ENCODE results near the gene LRPAP1.

LRPAP1 gene

DNA sequence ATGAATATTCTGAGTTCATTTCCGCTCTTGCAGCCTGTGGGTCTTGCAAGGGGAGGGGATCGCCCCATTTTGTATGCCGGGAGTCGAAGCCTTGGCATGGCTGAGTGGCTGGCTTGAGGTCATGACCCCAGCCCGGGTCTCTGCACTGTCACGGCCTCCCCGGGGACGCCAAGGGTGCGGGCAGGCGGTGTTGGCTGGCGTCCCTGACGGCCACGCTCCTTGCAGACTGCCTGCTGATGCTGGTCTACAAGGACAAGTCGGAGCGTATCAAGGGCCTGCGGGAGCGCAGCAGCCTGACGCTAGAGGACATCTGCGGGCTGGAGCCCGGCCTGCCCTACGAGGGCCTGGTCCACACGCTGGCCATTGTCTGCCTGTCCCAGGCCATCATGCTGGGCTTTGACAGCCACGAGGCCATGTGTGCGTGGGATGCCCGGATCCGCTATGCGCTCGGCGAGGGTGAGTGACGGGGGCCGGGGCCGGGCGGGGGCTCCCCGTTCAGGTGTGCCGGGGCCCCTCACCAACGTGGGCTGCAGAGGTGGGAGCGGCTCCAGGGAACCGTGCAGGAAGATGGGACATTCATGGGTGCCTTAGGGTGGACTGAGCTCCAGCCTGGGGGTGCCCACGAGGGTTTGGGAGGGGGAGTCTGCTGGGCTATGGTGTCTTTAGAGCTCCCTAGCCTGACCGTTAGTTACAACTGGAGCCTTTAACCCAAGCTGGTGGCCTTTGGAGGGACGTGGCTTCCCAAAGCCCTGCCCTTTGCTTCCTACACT lies 58.9 kb downstream of the LRPAP1 start:
- DNase-seq (ENCODE audit: low read depth) = no peak

- no peak for DNase-seq (ENCODE audit: low read depth)
Observed at GRCh38 chr4:3472411-3473141, 59.6 kb downstream of the LRPAP1 start.

DNA sequence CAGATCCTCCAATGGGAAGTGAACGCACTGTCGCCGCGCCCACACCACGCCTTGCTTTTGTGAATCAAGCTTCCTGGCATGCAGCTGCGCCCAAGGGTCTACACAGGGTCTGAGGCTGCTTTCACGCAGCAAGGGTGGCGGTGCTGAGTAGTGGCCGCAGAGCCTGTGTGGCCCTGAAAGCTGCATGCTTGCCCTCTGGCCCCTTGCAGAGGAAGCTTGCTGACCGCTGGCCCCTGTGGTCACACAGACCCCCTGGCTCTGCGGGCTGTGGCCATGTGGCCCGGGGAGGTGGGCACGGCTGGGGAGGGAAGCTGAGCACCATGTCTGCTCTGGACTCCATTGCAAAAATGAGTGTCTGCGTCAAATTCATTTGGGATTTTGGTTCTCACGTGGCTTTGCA lies 60.3 kb downstream of the LRPAP1 start:
- DNase-seq (ENCODE audit: low read depth) = no peak

GRCh38 chr4:3471098-3471760 lies 61.0 kb downstream of the LRPAP1 start:
- no peak for DNase-seq (ENCODE audit: low read depth)

DNA sequence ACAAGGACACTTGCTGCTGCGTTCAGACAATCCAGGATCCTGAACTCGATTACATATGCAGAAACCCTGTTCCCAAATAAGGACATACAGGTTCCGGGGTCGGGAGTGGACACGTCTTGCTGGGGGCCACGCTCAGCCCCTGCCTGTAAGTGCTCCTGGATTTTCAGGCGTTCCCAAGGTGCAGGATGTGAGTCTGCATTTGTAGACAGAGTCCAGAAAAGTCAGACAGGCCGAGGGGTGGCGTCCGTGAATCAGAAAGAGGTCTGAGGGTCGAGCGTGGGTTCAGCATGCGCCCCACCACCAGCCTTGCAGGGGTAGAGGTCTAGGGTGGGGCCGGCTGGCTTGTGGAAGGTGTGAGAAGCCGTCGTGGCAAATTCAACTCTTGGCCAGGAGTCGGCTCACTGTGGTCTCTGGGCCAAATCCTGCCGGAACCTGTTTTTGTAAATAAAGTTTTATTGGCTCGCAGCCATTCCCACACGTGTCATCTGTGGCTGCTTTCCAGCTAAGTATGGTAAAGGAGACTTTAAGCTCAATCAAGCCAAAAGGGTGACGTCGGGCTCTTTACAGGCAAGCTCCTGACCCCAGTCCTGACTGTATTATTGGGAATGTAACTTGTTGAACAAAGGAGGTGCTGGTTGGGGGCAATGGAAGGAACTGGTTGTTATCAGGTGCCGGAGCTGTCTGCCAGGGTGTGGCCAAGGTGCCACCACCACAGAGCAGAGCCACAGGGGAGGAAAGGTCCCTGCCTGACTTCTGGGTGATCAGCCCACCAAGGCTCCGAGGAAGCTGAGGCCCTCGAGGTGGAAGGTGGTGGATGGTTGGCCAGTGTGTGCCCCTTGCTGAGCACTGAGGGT lies 61.8 kb downstream of the LRPAP1 start:
- no peak for DNase-seq (ENCODE audit: low read depth)

GRCh38 chr4:3469386-3470243 lies 62.6 kb downstream of the LRPAP1 start:
- no peak for DNase-seq (ENCODE audit: low read depth)

- DNase-seq (ENCODE audit: low read depth) = no peak
Observed at GRCh38 chr4:3468804-3469203, 63.4 kb downstream of the LRPAP1 start.

GRCh38 chr4:3468154-3468553 lies 64.1 kb downstream of the LRPAP1 start:
- DNase-seq (ENCODE audit: low read depth) = no peak

DNA sequence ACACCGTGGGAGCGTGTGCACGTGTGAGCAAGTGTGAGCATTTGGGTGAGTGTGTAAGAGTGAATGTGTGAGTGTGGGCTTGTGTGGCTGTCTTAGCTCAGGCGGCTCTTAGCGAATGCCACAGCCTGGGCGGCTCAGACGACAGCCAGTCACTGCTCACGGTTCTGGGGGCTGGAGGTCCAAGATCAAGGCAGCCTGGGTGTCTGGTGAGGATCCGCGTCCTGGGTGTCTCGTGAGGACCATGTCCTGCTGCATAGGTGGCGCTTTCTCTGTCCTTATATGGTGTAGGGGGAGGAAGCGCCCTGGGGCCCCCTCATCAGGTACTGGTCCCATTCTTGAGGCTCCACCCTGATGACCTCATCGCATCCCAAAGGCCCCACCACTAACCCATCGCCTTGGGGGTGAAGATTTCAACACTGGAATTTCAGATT lies 64.6 kb downstream of the LRPAP1 start:
- no peak for DNase-seq (ENCODE audit: low read depth)

DNA sequence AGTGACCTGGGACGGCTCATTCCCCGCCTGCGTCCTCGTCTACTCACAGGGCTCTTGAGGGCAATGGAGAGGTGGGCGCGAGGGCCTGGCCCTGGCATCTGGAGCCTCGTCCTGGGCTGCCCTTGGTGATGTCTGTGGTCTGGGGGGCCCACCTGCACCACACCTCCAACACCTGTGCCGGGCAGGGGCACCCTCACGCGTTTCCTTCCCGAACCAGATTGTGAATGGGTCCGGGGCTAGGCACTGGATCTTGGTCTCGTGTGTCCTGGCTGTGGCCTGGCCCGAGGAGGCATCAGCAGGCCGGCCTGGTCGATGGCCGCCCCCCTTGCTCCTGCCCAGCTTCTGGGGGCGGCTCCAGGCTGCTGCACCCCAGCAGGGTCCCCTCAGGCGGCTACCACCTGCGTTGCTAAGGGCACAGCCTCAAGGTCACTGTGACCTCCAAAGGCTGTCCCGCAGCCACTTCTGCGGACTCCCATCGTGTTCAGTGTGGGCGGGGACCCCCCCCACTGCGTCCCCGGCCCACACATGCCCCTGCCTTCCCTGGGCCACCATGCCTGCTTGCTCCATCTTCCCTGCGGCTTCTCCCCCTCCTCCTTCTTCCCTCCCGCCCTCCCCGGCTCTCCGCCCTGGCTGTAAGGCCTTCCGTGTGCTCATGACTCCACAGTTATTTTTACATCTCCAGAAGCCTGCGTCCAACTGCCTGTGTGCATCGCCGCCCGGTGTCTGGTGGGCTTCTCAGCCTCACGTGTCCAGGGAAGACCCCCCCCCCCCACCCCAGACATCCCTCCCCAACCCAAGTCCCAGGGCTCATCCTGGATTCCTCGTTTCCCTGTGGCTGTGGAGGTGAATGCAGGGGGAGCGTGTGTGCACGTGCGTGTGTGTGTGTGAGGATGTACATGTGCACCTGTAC lies 65.3 kb downstream of the LRPAP1 start:
- no peak for DNase-seq (ENCODE audit: low read depth)

DNA sequence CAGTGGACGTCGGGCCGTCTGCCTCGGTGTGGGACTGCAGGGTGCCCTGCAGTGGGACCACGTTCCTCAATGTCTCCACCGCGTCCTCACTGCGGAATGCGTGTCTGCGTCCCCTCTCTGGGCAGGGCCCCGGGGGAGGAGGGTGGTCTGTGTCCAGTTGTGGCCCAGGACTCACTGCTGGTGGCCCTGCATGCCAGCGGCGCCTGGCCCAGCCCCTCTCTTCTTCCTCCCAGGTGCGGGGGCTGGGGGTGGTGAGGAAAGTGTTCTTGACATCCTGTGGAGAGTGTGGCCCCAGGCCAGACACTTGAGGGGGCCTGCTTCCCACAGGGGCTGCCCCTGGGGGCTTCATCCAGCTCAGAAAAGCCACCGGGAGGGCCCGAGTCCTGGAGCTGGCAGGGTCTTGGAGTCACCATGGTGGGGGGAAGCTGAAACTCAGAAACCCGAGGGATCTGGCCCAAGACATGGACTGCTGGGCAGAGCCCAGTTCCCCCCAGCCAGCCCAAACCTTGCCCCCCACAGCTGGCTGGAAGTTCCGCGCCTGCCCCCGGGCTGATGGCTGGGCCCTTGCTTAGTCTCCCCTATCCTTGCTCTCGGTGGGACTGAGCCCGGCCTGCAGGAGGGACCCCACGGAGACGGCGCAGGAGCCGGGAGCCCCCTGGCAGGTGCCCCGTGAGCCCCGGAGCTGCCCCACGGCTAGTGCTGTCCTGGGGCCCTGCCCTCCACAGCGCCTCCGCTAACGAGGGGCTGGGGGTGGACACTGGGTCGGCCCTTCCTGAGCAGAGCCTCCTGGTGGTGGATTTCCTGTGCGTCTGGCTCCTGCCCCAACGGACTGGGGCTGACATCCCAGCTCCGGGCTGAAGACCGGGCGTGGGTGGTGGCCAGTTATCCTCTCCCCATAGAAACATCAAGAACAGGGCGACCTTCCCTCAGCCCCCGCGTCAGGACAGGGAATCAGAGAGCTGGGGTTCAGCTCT lies 66.2 kb downstream of the LRPAP1 start:
- DNase-seq (ENCODE audit: low read depth) = no peak

GRCh38 chr4:3464911-3465697 lies 67.1 kb downstream of the LRPAP1 start:
- no peak for DNase-seq (ENCODE audit: low read depth)

DNA sequence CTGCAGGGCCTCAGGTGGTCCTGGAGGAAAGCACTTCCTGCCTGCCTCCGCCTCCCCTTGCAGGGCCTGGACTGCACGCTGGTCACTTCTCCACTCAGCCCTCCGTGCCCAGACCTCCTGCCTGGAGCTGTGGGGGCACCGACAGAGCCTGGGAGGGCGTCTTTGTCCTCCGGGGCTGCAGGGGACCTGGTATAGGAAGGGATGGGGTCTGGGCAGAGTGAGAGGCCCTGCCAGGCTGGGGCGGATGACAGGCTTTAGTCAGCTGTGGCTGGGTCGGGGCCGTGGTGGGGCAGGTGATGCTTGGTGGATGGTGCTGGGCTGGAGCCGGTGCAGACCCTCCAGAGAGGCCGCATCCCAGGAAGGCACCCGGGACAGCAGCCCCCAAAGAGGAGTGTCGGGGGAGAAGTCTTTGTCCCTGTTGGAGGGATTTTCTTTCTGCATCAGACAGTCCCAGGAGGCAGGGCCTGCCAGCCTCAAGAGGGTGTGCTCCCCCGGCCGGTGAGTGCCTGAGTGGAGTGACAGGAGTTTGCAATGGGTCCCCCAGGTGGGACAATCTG lies 67.8 kb downstream of the LRPAP1 start:
- no peak for DNase-seq (ENCODE audit: low read depth)

DNA sequence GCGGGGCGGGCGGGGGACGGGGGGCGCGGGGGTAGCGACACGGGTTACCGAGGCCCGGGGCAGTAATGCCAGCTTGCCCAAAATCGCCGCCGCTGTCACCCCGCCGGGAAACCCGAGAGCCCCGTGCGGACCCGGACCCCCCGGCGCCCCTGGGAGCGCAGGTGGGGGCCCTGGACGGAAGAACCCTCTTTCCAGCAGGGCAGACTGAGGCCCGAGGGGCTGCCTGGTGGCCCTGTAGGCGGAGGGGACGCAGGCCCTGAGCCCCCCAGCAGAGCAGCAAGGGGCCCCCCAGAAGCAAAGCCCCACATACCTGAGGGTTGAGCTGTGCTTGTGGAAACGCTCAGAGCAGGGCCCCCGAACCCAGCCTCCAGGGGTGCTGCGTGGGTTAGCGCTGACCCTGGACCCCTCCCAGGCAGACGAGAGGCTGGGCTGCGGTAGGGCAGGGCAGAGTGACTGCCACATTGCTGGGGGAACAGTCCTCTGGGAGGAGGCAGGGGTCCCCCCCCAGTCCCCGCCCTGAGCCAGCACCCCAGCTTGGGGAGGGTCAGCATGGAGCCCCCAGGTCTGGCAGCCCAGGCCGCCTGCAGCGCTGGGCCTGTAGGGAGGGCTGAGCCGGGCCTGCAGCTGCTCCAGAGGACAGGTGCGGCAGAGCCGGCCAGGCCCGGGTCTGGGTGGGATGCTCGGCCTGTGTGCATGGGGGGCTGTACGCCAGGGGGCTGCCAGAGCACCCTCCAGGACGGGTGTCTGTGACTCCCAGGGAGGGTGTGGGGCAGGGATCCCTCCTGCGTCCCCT lies 68.5 kb downstream of the LRPAP1 start:
- DNase-seq (ENCODE audit: low read depth) = no peak

GRCh38 chr4:3462790-3463415 lies 69.3 kb downstream of the LRPAP1 start, which contains the start of gene DOK7:
Gene DOK7 (plus strand): TSS chr4:3463306. CDS start chr4:3463376, 70 bp downstream.
- no peak for DNase-seq (ENCODE audit: low read depth)

- DNase-seq (ENCODE audit: low read depth) = no peak
Observed at GRCh38 chr4:3462321-3462789, 69.9 kb downstream of the LRPAP1 start.
